ENCODE data around the gene GIMAP5.
A peak's percentile ranks its signal among the peaks of the same experiment; 100 is the strongest.

The GIMAP5 gene

DNA sequence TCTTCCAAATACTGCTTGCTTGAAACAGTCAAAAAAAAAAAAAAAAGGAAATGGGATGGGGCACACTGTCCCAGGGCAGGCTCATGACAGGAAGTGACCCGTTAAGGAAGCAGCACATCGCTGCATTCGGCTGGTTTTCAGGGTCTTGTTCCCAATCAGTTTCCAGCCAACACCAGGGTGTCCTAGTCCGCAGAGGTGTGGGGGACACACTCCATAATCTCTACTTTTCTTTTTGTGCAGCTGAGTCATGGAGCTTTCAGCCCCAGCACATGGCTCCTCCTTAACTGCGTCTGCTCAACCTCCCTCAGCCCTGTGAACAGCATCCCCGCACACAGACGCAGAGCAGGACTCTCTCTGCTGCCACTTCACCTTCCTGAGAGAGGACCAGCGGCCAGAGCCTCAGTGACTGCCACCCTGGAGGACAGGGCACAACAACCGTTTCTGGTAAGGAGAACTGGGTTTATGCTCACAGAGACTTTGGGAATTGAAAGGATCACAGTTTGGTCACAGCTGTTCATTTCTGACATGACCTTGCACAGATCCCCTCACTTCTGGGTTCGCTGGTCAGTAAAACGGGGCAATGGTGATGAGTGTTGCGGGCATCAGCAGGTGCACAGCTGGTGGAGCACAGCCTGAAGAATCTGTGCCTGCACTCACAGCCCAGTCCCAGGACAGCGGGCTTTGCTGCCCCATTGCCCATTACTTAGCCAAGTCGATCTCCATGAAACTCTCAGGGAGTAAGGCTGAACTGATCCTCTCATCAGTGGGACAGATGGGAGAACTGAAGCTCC is at the start of gene GIMAP5:
Gene GIMAP5 (plus strand): TSS at position 154 of the 791 bp plus-strand sequence. CDS start 3,467 bp downstream, outside the sequence.
- H3K27me3 Mint-ChIP-seq = no peaks in the 10 kb centered on the region
- H3K36me3 Mint-ChIP-seq (ENCODE audit: low read depth) = peaks cover 41% of the 10 kb centered on the region
- peak within 1 kb of the TSS; percentile 92 for H3K4me3 Mint-ChIP-seq
- no peaks in the 10 kb centered on the region for H3K9me3 Mint-ChIP-seq
- intact Hi-C loops (cut with micrococcal nuclease) = no loop called here
- H3K27ac Mint-ChIP-seq = peak within 1 kb of the TSS; percentile 90
- peaks cover 69% of the 10 kb centered on the region for H3K4me1 Mint-ChIP-seq (ENCODE audit: low read depth)

DNA sequence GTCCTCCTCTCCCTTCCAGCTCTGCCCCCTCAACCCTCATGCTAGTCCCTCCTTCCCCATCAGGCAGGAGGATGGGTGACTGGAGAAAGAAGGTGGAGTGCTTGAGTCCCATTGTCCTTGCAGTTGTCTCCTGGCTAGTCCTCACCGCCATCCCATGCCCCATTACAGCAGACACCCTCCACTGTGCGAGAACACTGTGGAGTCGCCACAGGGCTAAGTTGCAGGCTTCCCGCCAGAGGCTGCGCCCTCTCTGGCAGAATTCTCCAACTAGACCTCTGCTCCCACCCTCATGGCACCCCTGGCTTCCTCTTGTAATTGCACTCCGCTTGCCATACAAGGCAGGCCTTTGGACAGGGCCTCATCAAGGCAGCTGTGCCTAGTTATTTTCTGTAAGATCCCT is 48.6 kb upstream of the GIMAP5 start:
- intact Hi-C loops (cut with micrococcal nuclease) = loop anchor here (5.0 kb wide), 1 partner anchor 236 kb away; the partner anchor contains the start of gene GIMAP8
- Mint-ChIP-seq H3K4me3 (no peak overlapping the region), H3K36me3 (ENCODE audit: low read depth) (peaks cover 64% of the 10 kb centered on the region), H3K27ac (no peak overlapping the region), H3K4me1 (ENCODE audit: low read depth) (peaks cover 52% of the 10 kb centered on the region), H3K9me3 (peaks cover 11% of the 10 kb centered on the region), H3K27me3 (no peaks in the 10 kb centered on the region)

DNA sequence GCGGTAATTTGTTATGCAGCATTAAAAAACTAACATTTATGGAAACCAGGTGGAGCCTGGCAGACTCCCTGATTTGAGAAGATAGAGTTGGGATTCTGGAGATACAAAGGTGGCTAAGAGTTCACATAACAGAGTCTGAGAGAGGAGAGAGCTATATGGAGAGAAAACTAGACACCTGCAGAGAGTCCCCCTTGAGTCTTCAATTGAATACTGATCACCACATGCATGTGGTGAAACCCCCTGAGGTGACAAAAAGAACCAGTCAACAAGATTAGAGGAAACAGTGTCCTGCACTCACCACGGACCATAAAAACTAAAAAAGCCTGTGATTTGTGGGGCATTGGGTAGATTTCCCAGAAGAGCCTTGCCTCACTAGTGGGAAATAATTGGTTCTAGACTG is 41.6 kb upstream of the GIMAP5 start:
- intact Hi-C loops (cut with micrococcal nuclease) = no loop called here
- H3K9me3 Mint-ChIP-seq = peaks cover 58% of the 10 kb centered on the region
- peaks cover 45% of the 10 kb centered on the region for H3K36me3 Mint-ChIP-seq (ENCODE audit: low read depth)
- peaks cover 4% of the 10 kb centered on the region for H3K4me1 Mint-ChIP-seq (ENCODE audit: low read depth)
- H3K4me3 Mint-ChIP-seq = no peak overlapping the region
- no peaks in the 10 kb centered on the region for H3K27me3 Mint-ChIP-seq
- no peak overlapping the region for H3K27ac Mint-ChIP-seq

DNA sequence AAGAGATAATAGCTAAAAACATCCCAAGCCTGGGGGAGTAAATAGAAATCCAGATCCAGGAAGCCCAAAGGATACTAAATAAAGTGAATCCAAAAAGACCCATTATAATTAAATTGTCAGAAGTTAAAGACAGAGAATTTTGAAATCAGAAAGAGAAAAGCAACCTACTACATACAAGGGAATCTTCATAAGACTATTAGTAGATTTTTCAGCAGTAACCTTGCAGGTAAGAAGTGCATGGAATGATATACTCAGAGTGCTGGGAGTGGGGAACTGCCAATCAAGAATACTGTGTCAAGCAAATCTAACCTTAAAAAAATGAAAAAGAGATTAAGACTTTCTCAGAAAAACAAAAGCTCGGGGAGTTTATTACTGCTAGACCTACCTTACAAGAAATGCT is 34.0 kb upstream of the GIMAP5 start:
- no peak overlapping the region for H3K4me3 Mint-ChIP-seq
- peaks cover 2% of the 10 kb centered on the region for H3K27me3 Mint-ChIP-seq
- H3K9me3 Mint-ChIP-seq = peaks cover 89% of the 10 kb centered on the region
- H3K36me3 Mint-ChIP-seq (ENCODE audit: low read depth) = peaks cover 22% of the 10 kb centered on the region
- no peak overlapping the region for H3K27ac Mint-ChIP-seq
- intact Hi-C loops (cut with micrococcal nuclease) = no loop called here
- peaks cover 6% of the 10 kb centered on the region for H3K4me1 Mint-ChIP-seq (ENCODE audit: low read depth)

DNA sequence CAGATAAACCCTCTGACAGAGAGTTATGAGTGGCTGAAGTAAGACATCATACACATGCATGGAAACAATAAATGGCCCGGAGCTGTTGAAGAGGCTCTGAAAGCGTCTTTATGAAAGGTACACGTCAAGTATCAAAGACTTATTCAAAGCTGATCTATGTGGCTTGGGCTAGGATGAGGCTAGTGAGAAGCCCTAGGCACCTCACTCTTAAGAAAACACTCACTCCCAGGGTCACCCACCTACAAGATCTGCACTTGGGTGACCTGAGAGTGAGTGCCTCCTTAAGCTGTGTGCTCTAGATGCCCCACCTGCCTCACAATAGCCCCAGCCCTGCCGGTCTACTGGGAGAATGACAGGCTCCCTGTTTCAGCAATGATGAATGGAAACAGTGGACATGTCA is 21.9 kb upstream of the GIMAP5 start:
- no peak overlapping the region for H3K27ac Mint-ChIP-seq
- intact Hi-C loops (cut with micrococcal nuclease) = no loop called here
- H3K27me3 Mint-ChIP-seq = no peaks in the 10 kb centered on the region
- peaks cover 18% of the 10 kb centered on the region for H3K36me3 Mint-ChIP-seq (ENCODE audit: low read depth)
- no peak overlapping the region for H3K4me3 Mint-ChIP-seq
- peaks cover 41% of the 10 kb centered on the region for H3K4me1 Mint-ChIP-seq (ENCODE audit: low read depth)
- H3K9me3 Mint-ChIP-seq = peaks cover 20% of the 10 kb centered on the region

DNA sequence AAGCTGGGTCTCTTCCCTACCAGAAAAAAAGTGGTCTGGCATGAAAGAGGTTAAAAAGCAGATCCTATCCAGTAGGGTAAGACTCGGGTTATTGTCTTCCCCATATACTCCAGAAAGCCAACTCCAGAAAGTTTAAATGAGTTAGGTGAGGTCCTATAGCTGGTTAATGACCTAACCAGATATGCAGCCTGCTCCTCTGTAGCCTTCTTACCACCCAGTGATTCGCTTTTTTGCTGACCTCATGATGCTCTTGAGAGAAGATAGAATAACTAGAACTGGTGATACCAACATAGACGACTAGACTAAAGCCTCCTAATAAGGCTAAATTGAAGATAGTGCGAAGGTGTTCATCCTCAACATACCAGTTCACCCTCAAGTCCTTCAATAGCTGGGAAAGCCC is 21.5 kb upstream of the GIMAP5 start:
- Mint-ChIP-seq H3K4me1 (ENCODE audit: low read depth) (peaks cover 45% of the 10 kb centered on the region), H3K36me3 (ENCODE audit: low read depth) (peaks cover 23% of the 10 kb centered on the region), H3K4me3 (no peak overlapping the region), H3K27me3 (no peaks in the 10 kb centered on the region), H3K27ac (peak overlapping the region; percentile 90), H3K9me3 (peaks cover 20% of the 10 kb centered on the region)
- intact Hi-C loops (cut with micrococcal nuclease) = no loop called here

DNA sequence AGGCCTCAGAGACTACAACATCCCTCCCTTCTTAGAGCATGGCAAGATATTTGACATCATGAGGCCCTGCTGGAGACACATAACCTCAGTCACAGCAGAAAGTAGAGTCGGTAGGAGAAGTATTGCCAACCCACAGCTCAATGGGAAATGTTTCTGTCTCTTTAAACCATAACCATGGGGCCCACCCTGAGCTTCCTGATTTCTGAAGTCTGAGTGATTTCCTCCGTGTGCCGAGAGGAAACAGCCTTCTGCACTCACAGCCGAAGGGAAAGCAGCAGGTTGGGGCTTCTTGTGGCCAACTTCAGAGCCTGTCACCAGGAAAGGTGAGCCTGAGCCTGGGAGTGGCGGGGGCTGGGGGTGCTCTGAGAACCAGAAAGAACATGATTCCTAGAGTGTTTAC is 20.9 kb upstream of the GIMAP5 start, which contains the start of gene GIMAP1:
Gene GIMAP1 (plus strand): TSS at position 246 of the 400 bp plus-strand sequence. CDS start 2,435 bp downstream, outside the sequence.
- Mint-ChIP-seq H3K4me1 (ENCODE audit: low read depth) (peaks cover 47% of the 10 kb centered on the region), H3K36me3 (ENCODE audit: low read depth) (peaks cover 29% of the 10 kb centered on the region)

DNA sequence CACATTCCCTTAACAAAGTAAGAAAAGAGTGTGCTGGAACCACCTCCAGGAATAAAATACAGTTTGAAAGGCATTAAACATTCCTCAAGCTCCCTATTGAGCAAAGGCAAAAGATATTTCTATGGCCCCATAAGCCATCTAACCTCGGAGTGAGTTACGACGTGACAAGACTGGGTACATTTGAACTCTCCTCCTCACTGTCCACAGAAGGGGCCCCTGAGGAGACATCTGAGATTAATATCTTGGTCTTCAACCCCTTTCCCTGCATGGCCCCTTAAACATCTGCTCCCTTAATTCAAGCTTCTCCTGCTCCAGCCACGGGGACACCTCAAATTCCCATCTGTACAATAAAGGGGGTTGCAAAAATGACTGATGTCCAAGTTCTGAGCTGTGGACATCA is 20.3 kb upstream of the GIMAP5 start:
- no peaks in the 10 kb centered on the region for H3K27me3 Mint-ChIP-seq
- H3K4me3 Mint-ChIP-seq = peak overlapping the region; percentile 91
- intact Hi-C loops (cut with micrococcal nuclease) = no loop called here
- H3K27ac Mint-ChIP-seq = peak overlapping the region; percentile 90
- H3K36me3 Mint-ChIP-seq (ENCODE audit: low read depth) = peaks cover 35% of the 10 kb centered on the region
- H3K4me1 Mint-ChIP-seq (ENCODE audit: low read depth) = peaks cover 50% of the 10 kb centered on the region
- peaks cover 20% of the 10 kb centered on the region for H3K9me3 Mint-ChIP-seq

More for the DNA sequence above, 20.9 kb upstream of the GIMAP5 start, which contains the start of gene GIMAP1:
- peak within 1 kb of the TSS; percentile 91 for H3K4me3 Mint-ChIP-seq
- intact Hi-C loops (cut with micrococcal nuclease) = no loop called here
- peaks cover 20% of the 10 kb centered on the region for H3K9me3 Mint-ChIP-seq
- H3K27ac Mint-ChIP-seq = peak within 1 kb of the TSS; percentile 90
- H3K27me3 Mint-ChIP-seq = no peaks in the 10 kb centered on the region

DNA sequence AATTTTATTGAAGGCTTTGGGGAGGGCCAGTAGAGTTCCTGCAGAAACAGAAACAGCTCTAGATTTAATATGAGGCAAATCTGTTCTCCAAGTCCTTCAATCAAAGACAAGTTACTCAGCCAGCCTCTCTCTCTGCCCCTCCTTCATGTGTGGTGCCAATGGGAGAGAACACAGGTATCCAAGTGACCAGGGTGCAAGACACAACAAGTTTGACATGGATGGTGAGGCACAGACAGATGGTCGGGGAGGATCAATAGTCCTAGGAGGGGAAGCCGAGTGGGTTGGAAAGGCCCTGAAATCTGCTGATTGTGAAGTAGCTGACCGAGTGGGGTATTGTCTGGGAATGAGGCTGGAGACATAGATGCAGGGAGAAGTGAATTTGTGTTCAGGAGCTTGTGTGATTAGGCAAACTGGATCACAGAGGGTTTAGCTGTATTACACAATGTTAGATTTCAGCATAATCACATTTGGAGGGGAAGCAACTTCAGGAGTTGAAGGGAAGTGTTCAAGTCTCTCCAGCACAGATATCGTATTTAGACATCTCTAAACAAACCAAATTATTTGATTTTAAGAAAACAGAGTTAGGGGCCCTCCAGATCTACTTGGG is 19.3 kb upstream of the GIMAP5 start:
- Mint-ChIP-seq H3K4me3 (peak overlapping the region; percentile 91), H3K36me3 (ENCODE audit: low read depth) (peaks cover 41% of the 10 kb centered on the region), H3K9me3 (peaks cover 16% of the 10 kb centered on the region), H3K4me1 (ENCODE audit: low read depth) (peaks cover 60% of the 10 kb centered on the region), H3K27ac (peak overlapping the region; percentile 48), H3K27me3 (no peaks in the 10 kb centered on the region)
- intact Hi-C loops (cut with micrococcal nuclease) = no loop called here

DNA sequence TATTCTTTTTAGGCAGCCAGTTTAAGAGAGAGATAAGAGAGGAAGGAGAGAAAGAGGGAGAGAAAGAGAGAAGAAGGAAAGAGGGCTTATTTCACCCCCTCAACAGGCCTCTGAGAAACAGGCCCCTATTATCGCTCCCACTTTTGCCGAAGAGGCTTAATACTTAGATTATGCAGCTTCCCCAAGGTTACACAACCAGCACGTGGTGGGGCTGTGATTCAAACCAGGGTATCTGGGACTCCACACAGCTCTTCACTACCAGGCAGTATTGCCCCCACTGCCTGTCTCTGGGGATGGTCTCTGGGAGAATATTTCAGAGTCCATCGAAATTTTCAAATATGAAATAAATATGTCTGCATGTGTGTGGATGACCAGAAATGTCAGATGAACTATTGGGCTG is 17.8 kb upstream of the GIMAP5 start:
- H3K27ac Mint-ChIP-seq = no peak overlapping the region
- no peaks in the 10 kb centered on the region for H3K27me3 Mint-ChIP-seq
- peaks cover 3% of the 10 kb centered on the region for H3K9me3 Mint-ChIP-seq
- peak overlapping the region; percentile 4 for H3K4me3 Mint-ChIP-seq
- peaks cover 51% of the 10 kb centered on the region for H3K36me3 Mint-ChIP-seq (ENCODE audit: low read depth)
- H3K4me1 Mint-ChIP-seq (ENCODE audit: low read depth) = peaks cover 61% of the 10 kb centered on the region
- intact Hi-C loops (cut with micrococcal nuclease) = no loop called here

DNA sequence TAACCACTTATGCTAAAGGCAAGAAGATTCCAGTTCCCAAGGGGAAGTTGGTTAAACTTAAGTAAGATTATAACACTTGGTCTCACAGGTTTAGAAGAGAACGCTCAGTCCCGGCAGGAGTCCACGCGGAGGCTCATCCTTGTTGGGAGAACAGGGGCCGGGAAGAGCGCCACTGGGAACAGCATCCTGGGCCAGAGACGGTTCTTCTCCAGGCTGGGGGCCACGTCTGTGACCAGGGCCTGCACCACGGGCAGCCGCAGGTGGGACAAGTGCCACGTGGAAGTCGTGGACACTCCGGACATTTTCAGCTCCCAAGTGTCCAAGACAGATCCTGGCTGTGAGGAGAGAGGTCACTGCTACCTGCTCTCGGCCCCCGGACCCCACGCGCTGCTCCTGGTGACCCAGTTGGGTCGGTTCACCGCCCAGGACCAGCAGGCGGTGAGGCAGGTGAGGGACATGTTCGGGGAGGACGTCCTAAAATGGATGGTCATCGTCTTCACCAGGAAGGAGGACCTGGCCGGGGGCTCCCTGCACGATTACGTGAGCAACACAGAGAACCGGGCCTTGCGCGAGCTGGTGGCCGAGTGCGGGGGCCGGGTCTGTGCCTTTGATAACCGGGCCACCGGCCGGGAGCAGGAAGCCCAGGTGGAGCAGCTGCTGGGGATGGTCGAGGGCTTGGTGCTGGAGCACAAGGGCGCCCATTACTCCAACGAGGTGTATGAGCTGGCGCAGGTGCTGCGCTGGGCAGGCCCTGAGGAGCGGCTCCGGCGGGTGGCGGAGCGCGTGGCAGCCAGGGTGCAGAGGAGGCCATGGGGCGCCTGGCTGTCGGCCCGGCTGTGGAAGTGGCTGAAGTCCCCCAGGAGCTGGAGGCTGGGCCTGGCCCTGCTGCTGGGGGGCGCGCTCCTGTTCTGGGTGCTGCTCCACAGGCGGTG is 17.0 kb upstream of the GIMAP5 start:
- Mint-ChIP-seq H3K27ac (no peak overlapping the region), H3K9me3 (no peaks in the 10 kb centered on the region), H3K36me3 (ENCODE audit: low read depth) (peaks cover 54% of the 10 kb centered on the region), H3K4me1 (ENCODE audit: low read depth) (peaks cover 61% of the 10 kb centered on the region), H3K4me3 (no peak overlapping the region), H3K27me3 (no peaks in the 10 kb centered on the region)
- intact Hi-C loops (cut with micrococcal nuclease) = no loop called here

DNA sequence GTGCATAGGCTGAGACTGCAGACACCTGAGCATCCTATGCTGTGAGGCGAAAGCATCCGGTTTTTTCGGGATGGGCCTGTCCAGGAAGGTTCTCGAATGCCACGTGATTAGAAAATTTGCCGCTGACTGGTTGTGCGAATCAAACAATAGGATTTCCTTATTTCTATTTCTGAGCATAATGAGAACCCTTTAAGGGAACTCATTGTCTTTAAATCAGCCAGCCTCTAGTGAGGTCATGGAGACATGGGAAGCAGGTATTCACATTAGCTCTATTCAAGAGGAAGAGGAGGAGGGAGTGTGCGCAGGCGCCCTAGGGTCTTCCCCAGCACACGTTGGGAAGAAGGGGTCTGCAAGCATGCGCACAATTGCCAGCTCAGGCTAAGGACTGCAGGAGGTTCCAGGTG is 15.2 kb upstream of the GIMAP5 start:
- Mint-ChIP-seq H3K27me3 (no peaks in the 10 kb centered on the region), H3K9me3 (no peaks in the 10 kb centered on the region), H3K4me3 (no peak overlapping the region), H3K27ac (no peak overlapping the region), H3K4me1 (ENCODE audit: low read depth) (peaks cover 50% of the 10 kb centered on the region), H3K36me3 (ENCODE audit: low read depth) (peaks cover 54% of the 10 kb centered on the region)
- intact Hi-C loops (cut with micrococcal nuclease) = no loop called here

DNA sequence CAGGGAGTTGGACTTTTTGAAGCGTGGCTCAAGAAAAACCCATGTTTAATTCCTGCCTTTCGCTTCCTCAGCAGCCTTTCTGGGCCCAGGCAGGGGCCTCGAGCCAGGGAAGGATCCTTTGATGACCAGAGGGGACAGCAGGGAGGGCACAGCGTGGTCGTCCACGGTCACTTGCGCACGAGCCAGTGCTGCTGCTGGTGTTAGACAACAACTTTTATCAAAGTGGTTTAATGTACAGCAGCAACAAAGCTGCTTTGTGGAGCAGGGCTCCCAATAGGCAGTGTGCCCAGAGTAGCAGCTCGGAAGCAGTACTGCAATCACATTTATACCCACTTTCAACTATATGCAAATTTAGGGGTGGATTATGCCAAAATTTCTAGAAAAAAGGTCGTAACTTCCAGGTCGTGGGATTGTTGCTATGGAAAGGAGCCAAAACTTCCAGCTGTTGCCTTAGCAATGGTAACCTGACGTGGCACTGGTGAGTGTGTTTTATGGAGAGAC is 14.7 kb upstream of the GIMAP5 start:
- intact Hi-C loops (cut with micrococcal nuclease) = no loop called here
- H3K4me3 Mint-ChIP-seq = no peak overlapping the region
- H3K36me3 Mint-ChIP-seq (ENCODE audit: low read depth) = peaks cover 54% of the 10 kb centered on the region
- no peak overlapping the region for H3K27ac Mint-ChIP-seq
- no peaks in the 10 kb centered on the region for H3K27me3 Mint-ChIP-seq
- peaks cover 47% of the 10 kb centered on the region for H3K4me1 Mint-ChIP-seq (ENCODE audit: low read depth)
- peaks cover 4% of the 10 kb centered on the region for H3K9me3 Mint-ChIP-seq
